HG02884 (cell line): ENCODE data around the gene TMEM244.
"Not testable (repeated sequence)": the region's sequence is repeated elsewhere in the genome, so short reads cannot be mapped to it uniquely, and the experiment has no call there.

Source experiments
- ATAC-seq: cut with Tn5 transposase; IDR thresholded peaks from one replicate; pipeline ENCODE4 v1.9.1; 2021; ENCODE audit warnings: mild to moderate bottlenecking, moderate library complexity; ENCODE audit not compliant: unreplicated experiment

Gene TMEM244

GRCh38 chr6:129867403-129867802, 6.3 kb upstream of the TMEM244 start:
- no peak for ATAC-seq

- no peak for ATAC-seq
Observed at GRCh38 chr6:129866688-129867087, 5.6 kb upstream of the TMEM244 start.

- no peak for ATAC-seq
Observed at GRCh38 chr6:129866256-129866655, 5.1 kb upstream of the TMEM244 start.

GRCh38 chr6:129865013-129865412, 3.9 kb upstream of the TMEM244 start:
- ATAC-seq = no peak

- ATAC-seq = no peak
Observed at GRCh38 chr6:129863664-129864063, 2.5 kb upstream of the TMEM244 start.

GRCh38 chr6:129859524-129859923, 1.6 kb downstream of the TMEM244 start:
- ATAC-seq = no peak

GRCh38 chr6:129857838-129858237, 3.3 kb downstream of the TMEM244 start:
- ATAC-seq = no peak

GRCh38 chr6:129853996-129854711, 7.0 kb downstream of the TMEM244 start:
- ATAC-seq = no peak

- ATAC-seq = no peak
Observed at GRCh38 chr6:129852257-129852858, 8.8 kb downstream of the TMEM244 start.

- no peak for ATAC-seq
Observed at GRCh38 chr6:129849456-129849855, 11.7 kb downstream of the TMEM244 start.

- ATAC-seq = no peak
Observed at GRCh38 chr6:129846761-129847160, 14.4 kb downstream of the TMEM244 start.

GRCh38 chr6:129845696-129846095, 15.4 kb downstream of the TMEM244 start:
- ATAC-seq = no peak

- no peak for ATAC-seq
Observed at GRCh38 chr6:129844118-129844891, 16.8 kb downstream of the TMEM244 start.

- ATAC-seq = no peak
Observed at GRCh38 chr6:129843573-129843972, 17.5 kb downstream of the TMEM244 start.

GRCh38 chr6:129842881-129843409, 18.2 kb downstream of the TMEM244 start:
- ATAC-seq = no peak

GRCh38 chr6:129842137-129842536, 19.0 kb downstream of the TMEM244 start:
- ATAC-seq = no peak

- ATAC-seq = not testable (repeated sequence)
Observed at GRCh38 chr6:129839562-129839961, 21.6 kb downstream of the TMEM244 start.

GRCh38 chr6:129835691-129836090, 25.4 kb downstream of the TMEM244 start:
- no peak for ATAC-seq

- ATAC-seq = no peak
Observed at GRCh38 chr6:129832299-129832698, 28.8 kb downstream of the TMEM244 start.

- no peak for ATAC-seq
Observed at GRCh38 chr6:129828229-129828628, 32.9 kb downstream of the TMEM244 start.

GRCh38 chr6:129818251-129818650, 42.9 kb downstream of the TMEM244 start:
- no peak for ATAC-seq

- no peak for ATAC-seq
Observed at GRCh38 chr6:129817821-129818220, 43.3 kb downstream of the TMEM244 start.
